NCI-H524 treated with DMSO at 0.1 percent for 48 hours (cell line): ENCODE measurements around the gene ZNF213.
A peak's percentile ranks its signal among the peaks of the same experiment; 100 is the strongest.

Experiments used
- DNase-seq: peaks from one replicate; lab custom pipeline; 2025; lab: John Stamatoyannopoulos, UW

Gene ZNF213

GRCh38 chr16:3134338-3135125 lies at the start of gene ZNF213:
Gene ZNF213 (plus strand): TSS chr16:3135029. CDS start chr16:3137281, 2,252 bp downstream.
- DNase-seq = peak; percentile 92

GRCh38 chr16:3085868-3086595 lies 48.8 kb upstream of the ZNF213 start:
- DNase-seq = no peak

- DNase-seq = no peak
Measured at GRCh38 chr16:3086596-3087242, 48.1 kb upstream of the ZNF213 start.

- DNase-seq = no peak
Measured at GRCh38 chr16:3087243-3088235, 47.3 kb upstream of the ZNF213 start.

GRCh38 chr16:3088450-3088849 lies 46.4 kb upstream of the ZNF213 start:
- DNase-seq = no peak

GRCh38 chr16:3088925-3089716 lies 45.7 kb upstream of the ZNF213 start:
- DNase-seq = no peak

GRCh38 chr16:3089717-3090592 lies 44.9 kb upstream of the ZNF213 start:
- no peak for DNase-seq

- no peak for DNase-seq
Measured at GRCh38 chr16:3091551-3091950, 43.3 kb upstream of the ZNF213 start.

GRCh38 chr16:3092501-3092941 lies 42.3 kb upstream of the ZNF213 start:
- DNase-seq = no peak

GRCh38 chr16:3094289-3095027 lies 40.4 kb upstream of the ZNF213 start:
- DNase-seq = no peak

- DNase-seq = no peak
Measured at GRCh38 chr16:3095869-3096268, 39.0 kb upstream of the ZNF213 start.

- no peak for DNase-seq
Measured at GRCh38 chr16:3096362-3096761, 38.5 kb upstream of the ZNF213 start.

- DNase-seq = no peak
Measured at GRCh38 chr16:3097266-3097665, 37.6 kb upstream of the ZNF213 start.

- no peak for DNase-seq
Measured at GRCh38 chr16:3098459-3099394, 36.1 kb upstream of the ZNF213 start, which contains the start of gene ZSCAN10. Gene ZSCAN10 (minus strand): TSS chr16:3099294. CDS start chr16:3092937, 6,357 bp downstream.

GRCh38 chr16:3099395-3099731 lies 35.5 kb upstream of the ZNF213 start:
- DNase-seq = no peak

GRCh38 chr16:3099732-3100499 lies 34.9 kb upstream of the ZNF213 start:
- DNase-seq = peak; percentile 52
